Chondrocyte (in vitro differentiated cells): ENCODE results near the gene NBPF20. TPM values are rescaled to one million over a fixed set of nuclear protein-coding genes. Genes with fewer than 3 reads are reported as not detected.
A peak's percentile ranks its signal among the peaks of the same experiment; 100 is the strongest.
"Not testable (repeated sequence)": the region's sequence is repeated elsewhere in the genome, so short reads cannot be mapped to it uniquely, and the experiment has no call there.

ENCODE experiments used
- DNase-seq: peaks from one replicate; pipeline ENCODE4 v3.0.0; 2021; ENCODE audit warnings: mixed read lengths, low spot score
- H3K27ac Mint-ChIP-seq: one replicate; pipeline ENCODE4 v1.8.0; 2021; ENCODE audit warnings: mild to moderate bottlenecking, moderate library complexity, mixed read lengths; ENCODE audit not compliant: unreplicated experiment
- H3K27me3 Mint-ChIP-seq: 2 replicates; pipeline ENCODE4 v1.8.0; 2021; ENCODE audit warnings: low read depth, mixed read lengths
- H3K36me3 Mint-ChIP-seq: 2 replicates; pipeline ENCODE4 v1.8.0; 2021; ENCODE audit warnings: low read depth, mixed read lengths
- H3K4me1 Mint-ChIP-seq: 2 replicates; pipeline ENCODE4 v1.8.0; 2021; ENCODE audit warnings: low read depth, mild to moderate bottlenecking, mixed read lengths
- H3K4me3 Mint-ChIP-seq: one replicate; pipeline ENCODE4 v1.8.0; 2021; ENCODE audit warnings: mild to moderate bottlenecking, moderate library complexity, mixed read lengths; ENCODE audit not compliant: unreplicated experiment
- H3K9me3 Mint-ChIP-seq: 2 replicates; pipeline ENCODE4 v1.8.0; 2021; ENCODE audit warnings: low read depth, mixed read lengths
- CTCF ChIP-seq: fragments of 200-600 bp; sonication (generic); IDR thresholded peaks from 2 replicates; pipeline ENCODE4 v1.5.0; 2021; ENCODE audit warnings: antibody characterized with exemption, mild to moderate bottlenecking, moderate library complexity
- long read RNA-seq: library from polyadenylated mRNA; stranded (forward); transcript quantifications from one replicate; pipeline ENCODE4 v2.0.0, GENCODE V29; 2021
- total RNA-seq: library from RNA; stranded (reverse); gene quantifications from 3 replicates; pipeline ENCODE4 v1.2.1, GENCODE V29; 2021

Gene NBPF20
- total RNA-seq, result 2.7 to 5.7 TPM (median 3.4 TPM) in 3 replicates
- long read RNA-seq, partial matches to known transcripts, result 1 of 4 reads
- long read RNA-seq, other reads (novel, unspliced or antisense), result 3 of 4 reads

- Mint-ChIP-seq H3K9me3 (peaks cover 11% of the 10 kb centered on the region), H3K36me3 (peaks cover 9% of the 10 kb centered on the region), H3K4me1 (peaks cover 8% of the 10 kb centered on the region), H3K27ac (peak within 1 kb of the TSS; percentile 80), H3K27me3 (peaks cover 28% of the 10 kb centered on the region), H3K4me3 (peak within 1 kb of the TSS; percentile 96)
- DNase-seq, result no peak
- no peak for TF ChIP-seq CTCF
Measured at GRCh38 chr1:145425436-145426029, at the start of gene NBPF20. NBPF20 (minus strand) TSS chr1:145425603; CDS start chr1:145405272, 20,331 bp downstream.

DNA sequence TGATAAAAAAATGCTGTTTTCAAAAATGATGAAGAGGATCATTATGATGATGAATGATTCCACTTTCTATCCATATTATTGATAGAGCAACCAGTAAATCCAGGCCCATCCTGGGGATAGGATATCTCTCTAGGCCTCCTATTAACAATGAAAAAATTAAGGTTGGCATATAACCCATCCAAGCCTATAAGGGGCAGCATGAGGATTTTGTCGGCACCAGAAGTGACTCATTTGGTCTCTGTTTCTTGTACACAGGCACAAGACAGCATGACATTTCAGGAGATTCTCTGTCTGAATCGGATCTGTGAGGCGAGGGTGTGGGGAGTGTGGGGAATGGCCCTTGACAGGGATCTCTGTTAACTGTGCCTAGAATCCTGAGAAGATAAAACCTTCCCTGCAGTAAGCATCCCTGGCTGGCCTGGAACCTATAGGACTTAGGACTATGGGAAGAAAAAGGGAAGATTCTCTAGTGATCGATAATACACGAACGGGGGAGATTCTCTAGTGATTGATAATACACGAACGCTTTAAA lies 49.5 kb upstream of the NBPF20 start:
- not testable (repeated sequence) for H3K4me1 Mint-ChIP-seq, H3K27ac Mint-ChIP-seq, H3K9me3 Mint-ChIP-seq, H3K27me3 Mint-ChIP-seq, H3K4me3 Mint-ChIP-seq, DNase-seq, H3K36me3 Mint-ChIP-seq

DNA sequence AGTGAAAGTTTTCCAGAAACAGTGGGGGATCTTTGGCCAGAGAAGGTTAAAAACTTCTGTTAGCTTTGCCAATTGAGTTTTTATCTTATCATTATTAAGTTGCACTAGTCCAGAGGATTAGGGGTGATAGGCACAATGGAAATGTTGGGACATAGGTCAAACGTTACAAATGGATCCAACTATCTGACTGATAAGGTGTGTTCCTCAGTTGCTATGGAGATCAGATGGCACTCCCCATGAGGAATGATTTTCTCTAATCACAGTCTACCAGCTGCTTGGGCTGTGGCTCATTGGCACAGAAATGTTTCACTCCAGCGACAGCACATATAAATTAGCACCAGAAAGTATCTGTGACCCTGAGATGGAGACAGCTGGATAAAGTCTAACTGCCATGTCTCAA lies 47.3 kb upstream of the NBPF20 start:
- not testable (repeated sequence) for H3K4me3 Mint-ChIP-seq, H3K36me3 Mint-ChIP-seq, H3K27me3 Mint-ChIP-seq, H3K4me1 Mint-ChIP-seq, H3K9me3 Mint-ChIP-seq, H3K27ac Mint-ChIP-seq, DNase-seq

GRCh38 chr1:145471365-145471764 lies 46.0 kb upstream of the NBPF20 start:
- not testable (repeated sequence) for H3K4me1 Mint-ChIP-seq, H3K4me3 Mint-ChIP-seq, H3K27me3 Mint-ChIP-seq, H3K27ac Mint-ChIP-seq, H3K36me3 Mint-ChIP-seq, DNase-seq, H3K9me3 Mint-ChIP-seq

DNA sequence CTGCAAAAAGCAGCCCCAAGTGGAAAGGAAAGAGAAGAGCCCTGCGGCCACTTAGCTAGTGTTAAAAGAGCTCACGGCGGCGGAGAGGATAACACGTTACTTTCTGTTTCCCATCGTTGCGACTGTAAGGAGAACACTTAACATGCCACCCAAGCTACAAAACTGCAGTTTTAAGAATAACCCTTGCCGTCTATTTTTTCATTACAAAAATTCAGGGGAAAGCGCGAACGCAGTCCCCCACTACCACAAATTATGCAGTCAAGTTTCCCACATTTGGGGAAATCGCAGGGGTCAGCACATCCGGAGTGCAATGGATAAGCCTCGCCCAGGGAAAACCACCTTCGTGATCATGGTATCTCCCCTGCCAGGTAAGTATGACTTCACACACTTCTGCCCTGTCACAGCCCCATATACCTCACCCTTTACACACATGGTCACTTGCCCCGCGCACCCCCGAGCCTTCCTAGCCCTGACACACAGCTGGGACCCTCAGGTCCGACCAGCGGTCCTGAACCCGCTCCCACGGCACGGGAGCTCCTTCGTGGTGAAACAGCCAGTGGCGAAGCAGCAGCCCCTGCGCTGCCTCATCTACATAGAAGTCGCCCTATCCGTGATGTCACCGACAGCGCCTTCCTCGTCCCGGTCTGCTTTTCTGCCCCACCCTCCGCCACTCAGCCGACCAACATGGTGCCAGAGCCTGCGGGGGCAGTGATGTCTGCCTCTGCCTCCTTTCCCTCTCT lies 40.2 kb upstream of the NBPF20 start:
- not testable (repeated sequence) for H3K4me1 Mint-ChIP-seq

DNA sequence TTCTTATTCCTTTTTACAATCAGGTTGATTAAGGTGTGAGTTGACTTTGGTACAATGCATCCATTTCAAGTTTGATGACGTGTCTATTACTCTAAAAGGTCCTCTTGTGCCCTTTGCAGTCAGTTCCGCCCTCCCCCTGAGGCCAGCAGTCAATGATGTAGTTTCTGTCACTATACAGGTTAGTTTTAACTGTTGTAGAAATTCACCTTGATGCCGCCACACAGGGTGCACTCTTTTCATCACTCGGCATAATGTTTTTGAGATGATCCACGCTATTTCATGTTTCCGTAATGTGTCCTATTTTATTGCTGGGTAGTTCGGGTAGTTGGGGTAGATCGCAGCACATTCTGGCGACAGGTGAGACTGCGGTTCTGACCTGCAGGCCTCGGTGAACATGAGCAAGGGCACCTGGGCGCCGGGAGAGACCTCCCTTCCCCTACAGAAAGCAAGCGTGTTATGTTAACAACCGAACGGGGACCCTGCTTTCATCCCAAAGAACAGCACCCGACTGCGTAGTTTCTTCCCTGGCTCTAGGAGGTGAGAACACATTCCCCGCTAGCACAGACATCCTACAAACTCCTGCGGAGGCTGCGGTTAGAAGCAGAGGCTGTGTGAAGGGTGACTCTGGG lies 39.4 kb upstream of the NBPF20 start:
- not testable (repeated sequence) for H3K27me3 Mint-ChIP-seq, DNase-seq, H3K4me1 Mint-ChIP-seq, H3K9me3 Mint-ChIP-seq, H3K36me3 Mint-ChIP-seq
- peak overlapping the region; percentile 85 for H3K27ac Mint-ChIP-seq
- peak overlapping the region; percentile 73 for H3K4me3 Mint-ChIP-seq

More for the DNA sequence above, 40.2 kb upstream of the NBPF20 start:
- not testable (repeated sequence) for H3K27me3 Mint-ChIP-seq, H3K36me3 Mint-ChIP-seq, DNase-seq, H3K9me3 Mint-ChIP-seq
- Mint-ChIP-seq H3K4me3 (peak overlapping the region; percentile 73), H3K27ac (peak overlapping the region; percentile 85)

- H3K9me3 Mint-ChIP-seq, H3K4me3 Mint-ChIP-seq, H3K36me3 Mint-ChIP-seq, H3K27ac Mint-ChIP-seq, H3K4me1 Mint-ChIP-seq, DNase-seq, H3K27me3 Mint-ChIP-seq: not testable (repeated sequence)
Measured at GRCh38 chr1:145464017-145464416, 38.6 kb upstream of the NBPF20 start.

- not testable (repeated sequence) for H3K27me3 Mint-ChIP-seq, H3K4me1 Mint-ChIP-seq, DNase-seq, H3K27ac Mint-ChIP-seq, H3K4me3 Mint-ChIP-seq, H3K9me3 Mint-ChIP-seq, H3K36me3 Mint-ChIP-seq
Measured at GRCh38 chr1:145460684-145461083, 35.3 kb upstream of the NBPF20 start.

- not testable (repeated sequence) for DNase-seq, H3K4me1 Mint-ChIP-seq, H3K27ac Mint-ChIP-seq, H3K36me3 Mint-ChIP-seq, H3K9me3 Mint-ChIP-seq, H3K4me3 Mint-ChIP-seq
- H3K27me3 Mint-ChIP-seq, result peaks cover 14% of the 10 kb centered on the region
Measured at GRCh38 chr1:145460048-145460447, 34.6 kb upstream of the NBPF20 start.

GRCh38 chr1:145459591-145459990 lies 34.2 kb upstream of the NBPF20 start:
- DNase-seq, H3K27ac Mint-ChIP-seq, H3K9me3 Mint-ChIP-seq, H3K4me3 Mint-ChIP-seq, H3K4me1 Mint-ChIP-seq, H3K36me3 Mint-ChIP-seq: not testable (repeated sequence)
- peaks cover 18% of the 10 kb centered on the region for H3K27me3 Mint-ChIP-seq

DNA sequence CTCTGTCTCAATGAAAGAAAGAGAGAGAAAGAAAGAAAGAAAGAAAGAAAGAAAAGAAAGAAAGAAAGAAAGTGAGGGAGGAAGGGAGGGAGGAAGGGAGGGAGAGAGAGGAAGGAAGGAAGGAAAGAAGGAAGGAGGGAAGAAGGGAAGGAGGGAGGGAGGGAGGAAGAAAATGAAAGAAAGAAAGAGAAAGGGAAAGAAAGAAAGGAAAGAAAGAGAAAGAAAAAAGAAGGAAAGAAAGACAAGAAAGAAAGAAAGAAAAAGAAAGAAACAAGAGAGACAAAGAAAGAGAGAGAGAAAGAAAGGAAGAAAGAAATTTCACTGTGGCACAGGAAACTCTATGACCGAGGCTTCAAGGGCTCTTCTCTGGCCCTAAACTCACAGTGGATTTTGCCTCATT lies 33.7 kb upstream of the NBPF20 start:
- H3K4me1 Mint-ChIP-seq, H3K4me3 Mint-ChIP-seq, DNase-seq, H3K27ac Mint-ChIP-seq, H3K36me3 Mint-ChIP-seq, H3K9me3 Mint-ChIP-seq: not testable (repeated sequence)
- peaks cover 19% of the 10 kb centered on the region for H3K27me3 Mint-ChIP-seq
